ENCODE measurements around the gene CYSLTR2.
"Not testable (repeated sequence)": the region's sequence is repeated elsewhere in the genome, so short reads cannot be mapped to it uniquely, and the experiment has no call there.

CYSLTR2 gene

DNA sequence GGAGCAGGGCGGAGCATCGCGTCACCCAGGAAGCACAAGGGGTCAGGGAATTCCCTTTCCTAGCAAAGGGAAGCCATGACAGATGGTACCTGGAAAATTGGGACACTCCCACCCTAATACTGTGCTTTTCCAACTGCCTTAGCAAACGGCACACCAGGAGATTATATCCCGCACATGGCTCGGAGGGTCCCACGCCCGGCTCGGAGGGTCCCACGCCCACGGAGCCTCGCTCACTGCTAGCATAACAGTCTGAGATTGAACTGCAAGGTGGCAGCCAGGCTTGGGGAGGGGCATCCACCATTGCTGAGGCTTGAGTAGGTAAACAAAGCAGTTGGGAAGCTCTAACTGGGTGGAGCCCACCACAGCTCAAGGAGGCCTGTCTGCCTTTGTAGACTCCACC is 42.9 kb downstream of the CYSLTR2 start:
- not testable (repeated sequence) for DNase-seq (ENCODE audit: low read depth)

DNA sequence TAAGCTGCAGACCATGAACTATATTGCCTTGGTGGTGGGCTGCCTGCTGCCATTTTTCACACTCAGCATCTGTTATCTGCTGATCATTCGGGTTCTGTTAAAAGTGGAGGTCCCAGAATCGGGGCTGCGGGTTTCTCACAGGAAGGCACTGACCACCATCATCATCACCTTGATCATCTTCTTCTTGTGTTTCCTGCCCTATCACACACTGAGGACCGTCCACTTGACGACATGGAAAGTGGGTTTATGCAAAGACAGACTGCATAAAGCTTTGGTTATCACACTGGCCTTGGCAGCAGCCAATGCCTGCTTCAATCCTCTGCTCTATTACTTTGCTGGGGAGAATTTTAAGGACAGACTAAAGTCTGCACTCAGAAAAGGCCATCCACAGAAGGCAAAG is 53.7 kb downstream of the CYSLTR2 start:
- DNase-seq (ENCODE audit: low read depth), result no peak

DNA sequence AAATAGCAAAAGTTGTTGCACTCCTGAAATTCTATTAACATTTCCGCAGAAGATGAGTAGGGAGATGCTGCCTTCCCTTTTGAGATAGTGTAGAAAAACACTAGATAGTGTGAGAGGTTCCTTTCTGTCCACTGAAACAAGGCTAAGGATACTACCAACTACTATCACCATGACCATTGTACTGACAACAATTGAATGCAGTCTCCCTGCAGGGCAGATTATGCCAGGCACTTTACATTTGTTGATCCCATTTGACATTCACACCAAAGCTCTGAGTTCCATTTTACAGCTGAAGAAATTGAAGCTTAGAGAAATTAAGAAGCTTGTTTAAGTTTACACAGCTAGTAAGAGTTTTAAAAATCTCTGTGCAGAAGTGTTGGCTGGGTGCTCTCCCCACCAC is 55.0 kb downstream of the CYSLTR2 start:
- no peak for DNase-seq (ENCODE audit: low read depth)

DNA sequence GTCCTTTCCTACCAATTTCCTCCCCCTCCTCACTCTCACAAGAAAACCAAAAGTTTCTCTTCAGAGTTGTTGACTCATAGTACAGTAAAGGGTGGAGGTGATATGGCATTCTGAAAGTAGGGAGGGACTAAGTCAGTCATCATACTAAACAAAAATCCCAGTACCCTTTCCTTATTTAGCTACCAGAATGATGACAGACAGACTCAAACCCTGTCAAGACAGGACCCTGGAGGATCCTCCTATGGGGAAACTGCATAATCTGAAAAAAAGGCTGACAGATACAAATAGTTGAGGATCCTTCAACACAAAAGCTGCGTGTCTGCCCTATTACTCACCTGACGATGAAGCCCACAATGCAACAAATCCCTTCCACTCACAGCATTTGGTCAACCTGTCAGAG is 55.5 kb downstream of the CYSLTR2 start:
- no peak for DNase-seq (ENCODE audit: low read depth)

DNA sequence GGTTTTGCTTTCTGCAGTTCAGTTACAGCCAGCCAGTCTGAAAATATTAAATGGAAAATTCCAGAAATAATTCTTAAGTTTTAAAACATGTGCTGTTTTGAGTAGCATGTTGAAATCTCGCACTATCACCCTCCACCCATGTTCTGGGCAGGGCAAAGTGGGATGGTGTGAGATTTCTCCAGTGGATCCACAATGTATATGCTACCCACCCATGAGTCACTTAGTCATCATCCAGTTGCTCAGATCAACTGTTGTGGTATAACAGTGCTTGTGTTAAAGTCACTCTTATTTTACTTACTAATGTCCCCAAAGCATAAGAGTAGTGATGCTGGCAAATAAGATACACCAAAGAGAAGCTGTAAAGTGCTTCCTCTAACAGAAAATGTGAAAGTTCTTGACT is 56.4 kb downstream of the CYSLTR2 start:
- no peak for DNase-seq (ENCODE audit: low read depth)

DNA sequence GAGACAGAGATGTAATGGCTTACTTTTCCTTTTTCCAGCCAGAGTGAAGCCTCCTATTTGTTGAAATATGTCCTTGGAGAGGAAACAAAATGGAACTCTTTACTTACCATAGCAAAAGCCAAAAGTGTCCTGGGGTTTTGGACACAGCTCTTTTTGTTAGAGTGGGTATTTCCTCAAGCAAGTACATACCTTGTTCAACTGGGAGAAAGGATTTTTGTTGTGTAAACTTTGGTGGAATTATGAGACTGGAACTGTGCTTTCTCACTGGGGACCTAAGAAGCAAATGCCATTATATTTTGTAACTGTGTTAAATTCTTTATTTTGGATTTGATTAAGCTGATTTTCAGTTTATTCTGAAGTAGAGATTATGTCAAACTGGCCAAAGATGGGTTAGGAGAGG is 58.4 kb downstream of the CYSLTR2 start:
- DNase-seq (ENCODE audit: low read depth), result no peak

DNA sequence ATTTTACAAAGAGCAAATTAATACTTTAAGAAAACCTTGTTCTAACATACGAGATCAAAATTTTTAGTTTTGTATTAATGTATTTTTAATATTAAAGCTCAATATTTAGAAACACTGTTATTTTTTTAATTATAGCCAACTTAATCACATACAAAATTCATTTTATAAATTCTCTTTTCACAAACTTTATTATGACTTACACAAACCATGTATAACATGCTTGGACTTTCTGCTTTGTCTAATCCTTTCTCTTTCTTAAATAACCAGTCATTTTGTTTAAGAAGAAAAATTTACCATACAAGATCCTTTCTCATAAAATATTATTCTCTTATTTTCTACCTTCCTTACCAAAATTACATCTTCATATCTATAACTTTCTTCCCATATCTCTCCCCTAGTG is 62.2 kb downstream of the CYSLTR2 start:
- DNase-seq (ENCODE audit: low read depth), result no peak

DNA sequence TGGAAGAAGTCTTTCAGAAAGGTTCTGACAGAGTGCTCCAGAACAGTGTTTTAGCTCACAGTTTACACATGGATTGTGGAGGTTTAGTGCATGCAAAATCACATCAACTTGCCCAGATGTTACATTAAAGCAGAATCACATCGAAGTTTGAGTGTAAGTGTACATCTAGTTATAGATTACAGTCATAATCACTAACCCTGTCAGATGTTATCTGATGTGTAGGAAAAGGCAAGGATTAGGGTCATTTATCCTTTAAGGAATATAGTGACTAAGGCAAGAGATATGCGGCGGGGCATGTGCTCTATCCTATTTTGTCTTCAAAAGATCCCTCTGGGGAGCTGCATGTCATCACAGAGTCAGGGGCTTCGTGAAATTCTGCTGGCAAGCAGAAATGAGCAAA is 66.9 kb downstream of the CYSLTR2 start:
- no peak for DNase-seq (ENCODE audit: low read depth)

DNA sequence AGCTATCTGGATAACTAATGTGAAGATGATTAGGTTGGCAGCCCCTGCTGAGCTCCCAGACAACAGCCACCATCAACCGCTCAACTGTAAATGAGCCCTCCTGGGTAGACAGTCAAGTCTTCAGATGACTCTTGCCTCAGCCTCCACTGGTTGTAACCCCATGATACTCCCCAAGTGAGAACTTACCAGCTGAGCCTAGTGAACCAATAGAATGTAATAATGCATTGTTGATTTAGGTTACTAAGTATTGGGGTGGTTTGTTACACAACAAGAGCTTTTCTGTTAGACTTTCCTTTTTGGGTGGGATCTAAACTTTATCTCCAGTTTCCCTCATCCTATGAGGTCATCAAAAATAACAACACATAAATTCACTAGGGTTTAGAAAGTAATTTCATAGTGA is 69.4 kb downstream of the CYSLTR2 start:
- no peak for DNase-seq (ENCODE audit: low read depth)

DNA sequence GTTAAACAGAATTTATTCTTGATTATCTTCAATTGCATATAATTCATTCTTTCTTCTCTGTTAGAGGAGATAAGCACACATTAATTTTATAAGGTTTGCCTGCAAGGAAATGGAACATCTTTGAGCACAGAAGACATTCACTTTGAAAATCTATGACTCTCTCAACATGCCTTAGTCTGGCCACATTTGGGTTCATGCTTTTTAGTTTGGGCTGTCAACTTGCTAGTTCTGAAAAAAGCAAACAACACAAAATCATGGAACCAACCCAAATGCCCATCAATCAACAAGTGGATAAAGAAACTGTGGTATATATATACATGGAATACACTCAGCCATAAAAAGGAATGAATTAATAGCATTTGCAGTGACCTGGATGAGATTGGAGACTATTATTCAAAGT is 71.5 kb downstream of the CYSLTR2 start:
- no peak for DNase-seq (ENCODE audit: low read depth)

DNA sequence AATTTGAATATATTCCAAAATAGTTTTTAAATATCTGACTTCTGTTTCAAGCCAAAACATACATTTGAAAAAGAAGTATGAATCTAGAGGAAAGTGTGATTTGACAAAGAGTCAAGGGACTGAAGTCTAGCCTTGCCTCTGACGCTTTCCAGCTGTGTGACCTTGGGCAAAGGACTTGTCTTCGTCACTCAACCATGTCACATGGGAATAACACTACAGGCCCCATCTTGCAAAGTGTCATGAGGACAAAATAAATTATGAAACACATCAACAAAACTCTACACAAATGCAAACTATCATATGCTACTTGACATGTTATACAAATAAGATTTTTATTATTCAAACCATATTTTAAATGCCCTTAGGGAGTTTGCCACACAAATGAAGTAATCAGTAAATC is 73.0 kb downstream of the CYSLTR2 start:
- DNase-seq (ENCODE audit: low read depth), result no peak

DNA sequence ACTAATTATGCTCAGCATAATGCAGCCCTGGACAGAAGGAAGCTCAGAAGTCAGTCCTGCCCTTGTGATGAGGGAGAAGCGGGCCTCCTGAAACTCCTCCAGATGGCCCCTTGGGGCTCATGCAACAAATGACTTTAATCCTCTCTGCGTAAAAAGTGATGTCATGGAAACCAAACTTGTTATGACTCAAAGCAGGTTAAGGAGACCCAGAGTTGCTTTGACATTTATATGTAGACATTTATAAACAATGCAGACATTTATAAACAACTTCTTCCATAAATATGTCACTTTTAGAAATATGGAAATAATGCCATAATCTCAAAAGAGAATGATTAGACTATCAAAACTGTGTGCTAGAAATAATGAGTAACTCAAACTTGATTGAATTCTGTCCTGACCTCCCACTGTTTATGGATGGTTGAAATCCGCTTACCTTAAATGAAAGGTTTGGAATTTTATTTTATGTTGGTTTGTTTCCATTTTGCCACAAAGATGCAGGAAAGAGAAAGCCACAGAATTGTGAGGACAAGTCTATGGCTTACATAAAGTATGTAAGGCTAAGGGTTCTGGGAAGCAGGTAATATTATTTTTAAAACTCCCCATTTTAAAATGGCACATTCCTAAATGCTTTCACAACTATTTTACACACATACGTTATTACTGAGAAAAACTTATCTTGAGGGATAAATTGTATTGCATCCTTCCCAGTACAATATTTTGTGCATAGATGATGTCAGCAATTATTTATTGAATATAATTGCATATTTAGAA is 73.7 kb downstream of the CYSLTR2 start:
- DNase-seq (ENCODE audit: low read depth), result no peak

DNA sequence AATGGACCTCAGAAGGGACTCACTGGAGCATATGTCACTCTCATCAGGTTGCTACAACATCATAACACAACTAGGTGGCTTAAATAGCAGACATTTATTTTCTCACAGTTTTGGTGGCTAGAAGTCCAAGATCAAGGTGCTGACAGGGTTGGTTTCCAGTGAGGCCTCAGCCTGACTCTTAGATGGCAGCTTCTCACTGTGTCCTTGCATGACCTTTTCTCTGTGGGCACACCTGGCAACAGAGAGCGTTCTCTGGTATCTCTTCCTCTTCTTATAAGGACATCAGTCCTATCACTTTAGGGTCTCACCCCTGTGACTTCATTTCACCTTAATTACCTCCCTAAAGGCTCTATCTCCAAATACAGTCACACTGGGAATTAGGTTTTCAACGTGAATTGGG is 74.5 kb downstream of the CYSLTR2 start:
- no peak for DNase-seq (ENCODE audit: low read depth)

DNA sequence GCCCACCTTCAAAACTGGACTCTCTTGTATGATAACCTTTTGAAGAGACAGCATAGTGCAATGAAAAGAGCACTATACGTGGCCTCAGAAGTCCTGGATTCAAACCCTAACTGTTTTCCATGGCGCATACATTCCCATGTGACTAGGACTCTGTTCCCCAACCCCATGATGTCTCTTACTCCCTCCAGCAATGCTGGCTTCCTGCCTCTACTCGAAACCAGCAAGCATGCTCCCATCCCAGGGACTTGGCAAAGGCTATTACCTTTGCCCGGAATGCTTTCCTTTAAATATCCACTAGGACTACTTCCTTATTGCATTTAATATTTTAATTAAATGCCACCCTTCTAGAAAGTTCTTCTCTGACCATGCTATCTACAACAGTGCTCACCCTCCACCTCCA is 75.1 kb downstream of the CYSLTR2 start:
- DNase-seq (ENCODE audit: low read depth), result no peak

DNA sequence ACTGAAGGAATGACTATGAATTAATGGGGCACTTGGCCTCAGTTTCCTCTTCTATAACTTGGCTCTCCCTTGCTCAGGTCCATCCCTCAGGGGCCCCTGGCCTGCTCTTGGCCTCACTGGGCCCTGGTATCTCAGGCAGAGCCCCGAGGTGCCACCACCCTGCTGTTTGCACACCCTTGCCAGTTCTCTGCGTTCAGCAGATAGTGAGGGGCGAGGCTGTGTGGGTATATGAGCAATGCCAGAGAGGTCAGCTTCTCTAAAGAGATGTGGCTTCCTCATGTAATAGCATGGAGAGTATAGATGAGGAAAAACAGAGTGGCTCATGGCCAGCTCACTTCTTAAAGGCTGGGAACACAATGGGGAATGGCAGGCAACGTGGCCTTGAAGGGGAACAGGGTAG is 76.1 kb downstream of the CYSLTR2 start:
- no peak for DNase-seq (ENCODE audit: low read depth)

DNA sequence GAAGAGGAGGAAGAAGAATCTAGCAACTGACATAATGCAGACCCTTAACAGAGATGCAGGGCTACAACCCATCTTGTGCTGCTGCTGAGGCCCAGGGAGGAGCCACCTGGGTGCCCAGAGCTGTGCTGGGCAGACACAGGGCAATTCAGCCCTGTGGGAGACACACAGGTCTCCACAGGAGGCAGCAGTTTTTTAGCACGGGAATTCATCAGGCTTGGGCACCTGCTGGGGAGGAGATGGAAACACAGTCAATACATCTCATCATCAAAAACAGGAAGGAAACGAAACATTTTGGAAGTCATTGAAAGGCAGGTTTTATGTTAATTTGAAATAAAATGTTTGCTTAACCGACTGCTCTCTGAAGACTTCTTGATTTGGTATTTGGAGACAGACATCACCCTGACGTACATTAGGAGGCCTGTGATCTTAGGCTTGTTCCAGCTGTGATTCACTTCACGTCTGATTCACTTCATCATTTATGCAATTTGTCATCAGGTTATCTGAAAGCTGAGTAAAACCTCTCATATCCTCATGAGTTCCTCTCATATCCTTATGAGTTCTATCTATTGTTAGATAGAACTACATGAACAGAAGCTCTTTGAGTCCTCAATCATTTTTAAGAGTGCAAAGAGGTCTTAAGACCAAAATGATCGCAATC is 77.4 kb downstream of the CYSLTR2 start:
- DNase-seq (ENCODE audit: low read depth), result no peak

DNA sequence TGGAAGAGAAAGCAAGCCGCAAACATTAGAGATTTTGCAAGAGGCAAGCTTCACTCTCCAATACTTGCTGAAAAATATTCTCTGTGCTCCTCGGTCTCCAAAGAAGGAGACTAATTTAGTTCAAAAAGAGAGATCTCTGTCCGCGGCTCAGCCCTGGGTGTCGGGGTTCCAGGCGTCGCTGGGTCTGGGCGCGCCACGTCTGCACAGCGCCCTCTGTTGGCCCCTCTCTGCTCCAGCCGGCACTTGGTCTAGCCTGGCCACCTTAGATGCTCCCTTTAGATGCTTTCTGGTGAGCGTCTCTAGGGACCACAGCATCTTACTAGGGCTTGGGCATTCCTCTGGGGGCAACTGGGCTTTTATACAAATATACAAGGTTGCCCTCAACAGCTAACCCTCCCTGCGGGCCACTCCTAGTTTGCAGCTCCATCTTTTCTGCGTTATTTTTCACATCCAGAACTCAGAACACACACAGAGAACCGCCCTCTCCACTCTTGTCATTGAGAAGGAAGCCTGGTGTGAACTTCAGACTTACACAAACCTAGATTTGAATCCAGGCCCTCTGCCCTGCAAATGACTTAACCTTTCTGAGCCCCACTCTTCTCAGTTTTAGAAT is 78.3 kb downstream of the CYSLTR2 start:
- DNase-seq (ENCODE audit: low read depth), result peak; percentile 44

DNA sequence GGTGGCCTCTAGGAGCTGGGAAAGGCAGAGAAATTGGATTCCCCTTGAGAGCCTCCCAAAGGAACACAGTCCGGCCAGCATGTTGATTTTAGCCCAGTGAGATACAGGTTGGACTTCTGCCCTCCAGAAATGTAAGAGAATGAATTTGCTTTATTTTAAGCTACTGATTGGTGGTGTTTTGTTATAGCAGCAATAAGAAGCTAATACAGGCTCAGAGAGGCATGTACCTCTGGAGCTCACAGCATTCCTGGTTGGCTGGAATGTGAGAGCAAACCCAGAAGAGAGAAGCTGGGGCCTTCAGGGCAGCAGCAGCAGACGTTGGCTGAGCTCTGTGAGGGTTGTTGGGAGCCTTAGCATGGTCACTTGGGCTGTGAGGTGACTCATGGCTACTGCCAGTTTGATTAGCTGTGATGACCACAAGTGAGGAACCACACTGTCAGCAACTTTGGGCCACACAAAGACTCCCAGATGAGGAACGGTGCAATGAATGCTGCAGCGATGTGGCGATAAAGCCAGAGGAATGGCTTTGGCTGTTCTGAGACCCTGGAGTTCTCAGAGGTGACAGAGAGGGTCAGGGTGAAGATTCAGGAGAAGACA is 80.1 kb downstream of the CYSLTR2 start:
- no peak for DNase-seq (ENCODE audit: low read depth)

DNA sequence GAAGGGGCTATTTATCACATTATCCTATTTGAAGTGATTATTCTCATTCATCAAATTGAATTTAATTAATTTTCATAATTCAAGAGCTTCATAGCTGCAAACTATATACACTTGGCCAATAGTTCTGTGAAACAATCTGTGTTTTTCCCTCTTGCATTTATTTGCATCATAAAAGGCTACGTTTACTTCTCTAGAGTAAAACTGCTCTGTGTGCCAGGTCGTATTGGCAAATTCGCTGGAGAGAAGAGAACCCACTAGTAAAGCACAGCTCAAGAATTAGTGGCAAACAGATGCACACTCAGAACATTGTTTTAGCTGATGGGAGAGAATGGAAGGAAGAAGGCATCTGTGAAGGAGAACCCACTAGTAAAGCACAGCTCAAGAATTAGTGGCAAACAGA is 81.8 kb downstream of the CYSLTR2 start:
- no peak for DNase-seq (ENCODE audit: low read depth)

DNA sequence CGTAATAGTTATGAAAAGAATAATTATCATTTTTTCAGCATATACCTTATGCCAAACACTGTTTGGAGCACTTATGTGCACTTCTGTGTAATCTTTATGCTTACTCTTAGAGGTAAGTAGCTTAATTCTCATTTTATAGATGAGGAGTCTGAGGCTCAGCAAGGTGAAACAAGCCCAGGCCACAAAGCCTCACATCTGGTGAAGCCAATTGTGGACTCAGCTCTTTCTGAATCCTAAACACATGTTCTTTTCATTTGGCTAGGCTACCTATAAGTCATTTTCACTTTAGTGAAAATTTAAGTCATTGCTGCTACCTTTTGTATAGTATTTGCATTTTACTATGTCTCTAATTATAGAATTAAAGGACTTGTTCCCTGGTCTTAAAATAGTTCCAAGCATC is 84.0 kb downstream of the CYSLTR2 start:
- DNase-seq (ENCODE audit: low read depth), result no peak

DNA sequence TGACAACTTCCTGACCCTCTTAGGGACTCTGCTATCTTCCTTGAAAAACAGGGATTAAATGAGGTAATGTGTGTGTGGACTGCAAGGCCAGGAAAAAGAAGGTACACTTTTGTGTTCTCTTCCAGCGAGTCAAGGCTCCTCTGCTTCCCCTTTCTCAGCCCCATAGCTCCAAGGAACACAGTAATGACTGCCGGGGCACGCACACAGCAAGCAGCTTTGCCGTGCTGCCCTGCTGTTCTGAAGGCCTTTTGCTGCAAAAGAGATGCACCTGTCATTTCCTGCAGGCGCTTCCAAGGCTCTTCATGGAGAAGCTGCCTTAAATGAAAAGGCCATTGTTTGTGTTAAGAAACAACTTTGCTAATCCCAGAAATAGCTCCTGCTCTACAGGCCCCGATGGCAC is 84.6 kb downstream of the CYSLTR2 start:
- DNase-seq (ENCODE audit: low read depth), result no peak

DNA sequence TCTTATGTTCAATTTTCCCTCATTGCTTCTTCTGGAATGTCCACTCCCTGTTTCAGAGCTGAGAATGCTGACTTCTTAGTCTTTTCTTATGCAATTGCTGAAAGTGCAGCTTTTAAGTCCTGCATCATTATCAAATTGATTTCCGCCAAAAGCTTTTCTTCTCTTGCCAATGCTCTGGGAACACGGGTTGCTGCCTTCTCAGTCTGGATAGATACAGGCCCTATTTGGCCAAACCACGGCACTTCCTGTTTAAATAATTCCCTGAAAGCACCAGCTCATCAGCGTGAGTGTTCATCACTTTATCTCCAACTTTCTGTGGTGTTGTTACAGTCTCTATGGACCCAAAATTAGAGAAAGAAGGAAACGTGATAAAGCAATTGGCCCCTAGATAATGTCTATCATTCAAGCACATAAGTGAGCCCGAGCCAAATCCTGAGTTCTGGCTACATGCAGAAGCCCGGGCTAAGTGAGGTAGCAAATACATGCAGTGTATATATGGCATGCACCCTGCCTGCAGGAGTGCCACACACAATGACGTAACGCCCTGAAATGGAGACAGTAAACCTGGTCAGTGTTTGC is 85.7 kb downstream of the CYSLTR2 start:
- DNase-seq (ENCODE audit: low read depth), result no peak

DNA sequence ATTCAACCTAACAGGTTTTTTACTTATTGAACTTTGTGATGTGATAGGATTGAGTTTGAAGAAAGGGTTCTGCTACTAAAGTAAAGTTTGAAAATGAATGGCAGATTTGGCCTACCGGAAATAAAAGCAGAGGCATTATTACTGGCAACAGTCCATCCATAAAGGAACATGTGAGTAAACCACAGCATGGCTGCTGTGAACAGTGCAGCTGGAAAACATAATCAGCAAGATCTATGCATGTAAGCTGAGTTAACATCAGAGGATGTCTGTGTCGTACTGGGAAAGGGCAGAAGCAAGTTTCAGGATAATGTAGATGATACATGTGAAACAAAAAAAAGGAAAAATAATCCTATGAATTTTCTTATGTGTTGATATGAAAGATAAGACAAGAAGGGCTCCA is 87.6 kb downstream of the CYSLTR2 start:
- DNase-seq (ENCODE audit: low read depth), result no peak

Data from activated T-cell treated with anti-CD3 and anti-CD28 coated beads for 24 hours (primary cell).